Neural crest cell (in vitro differentiated cells): ENCODE results near the gene MAML3. TPM values are rescaled to one million over a fixed set of nuclear protein-coding genes. Genes with fewer than 3 reads are reported as not detected.

ENCODE experiments used
- DNase-seq: peaks from one replicate; pipeline ENCODE4 v3.0.0; 2021; ENCODE audit warnings: low read depth, mixed read lengths, low spot score
- H3K27ac Mint-ChIP-seq: one replicate; pipeline ENCODE4 v1.8.0; 2021; ENCODE audit warnings: mild to moderate bottlenecking, mixed read lengths; ENCODE audit not compliant: unreplicated experiment
- H3K27me3 Mint-ChIP-seq: 2 replicates; pipeline ENCODE4 v1.8.0; 2021; ENCODE audit warnings: low read depth, mild to moderate bottlenecking, mixed read lengths
- H3K36me3 Mint-ChIP-seq: 2 replicates; pipeline ENCODE4 v1.8.0; 2021; ENCODE audit warnings: low read depth, mild to moderate bottlenecking, mixed read lengths
- H3K4me1 Mint-ChIP-seq: 2 replicates; pipeline ENCODE4 v1.8.0; 2021; ENCODE audit warnings: mixed read lengths
- H3K4me3 Mint-ChIP-seq: one replicate; pipeline ENCODE4 v1.8.0; 2021; ENCODE audit warnings: mild to moderate bottlenecking, mixed read lengths
- H3K9me3 Mint-ChIP-seq: 2 replicates; pipeline ENCODE4 v1.8.0; 2021; ENCODE audit warnings: mixed read lengths
- total RNA-seq: library from RNA; stranded (reverse); gene quantifications from 2 replicates; pipeline ENCODE4 v1.2.1, GENCODE V29; 2021
- TF ChIP-seq, protein P1 (sequence below): fragments of 200-600 bp; sonication (generic); conservative IDR thresholded peaks from 2 replicates; pipeline ENCODE4 v1.5.0; 2021; ENCODE audit warnings: antibody characterized with exemption, mild to moderate bottlenecking

The MAML3 gene
- total RNA-seq, 1 donor from 2014 or later = 21.8 TPM

DNA sequence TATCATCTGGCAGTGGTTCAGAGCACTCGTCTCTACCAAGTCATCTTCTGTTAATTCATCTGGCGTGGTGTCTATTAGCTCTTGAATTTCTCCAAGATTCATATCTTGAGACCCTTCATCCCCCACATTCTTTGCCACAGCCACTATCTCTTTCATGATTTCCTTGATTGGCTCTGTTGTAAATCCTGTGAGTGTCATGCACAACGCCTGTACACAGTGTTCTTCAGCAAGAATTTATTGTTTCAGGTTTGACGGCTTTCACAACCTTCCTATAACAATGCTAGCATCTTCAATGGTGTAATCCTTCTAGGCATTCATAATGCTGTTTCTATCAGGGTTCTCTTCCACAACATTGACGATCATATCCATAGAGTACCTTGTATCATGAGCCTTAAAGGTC lies 457.5 kb downstream of the MAML3 start:
- Mint-ChIP-seq H3K4me1 (peaks cover 9% of the 10 kb centered on the region), H3K36me3 (peaks cover 7% of the 10 kb centered on the region), H3K9me3 (peaks cover 3% of the 10 kb centered on the region), H3K27ac (no peak overlapping the region), H3K27me3 (no peaks in the 10 kb centered on the region), H3K4me3 (no peak overlapping the region)
- TF ChIP-seq, protein P1, sequence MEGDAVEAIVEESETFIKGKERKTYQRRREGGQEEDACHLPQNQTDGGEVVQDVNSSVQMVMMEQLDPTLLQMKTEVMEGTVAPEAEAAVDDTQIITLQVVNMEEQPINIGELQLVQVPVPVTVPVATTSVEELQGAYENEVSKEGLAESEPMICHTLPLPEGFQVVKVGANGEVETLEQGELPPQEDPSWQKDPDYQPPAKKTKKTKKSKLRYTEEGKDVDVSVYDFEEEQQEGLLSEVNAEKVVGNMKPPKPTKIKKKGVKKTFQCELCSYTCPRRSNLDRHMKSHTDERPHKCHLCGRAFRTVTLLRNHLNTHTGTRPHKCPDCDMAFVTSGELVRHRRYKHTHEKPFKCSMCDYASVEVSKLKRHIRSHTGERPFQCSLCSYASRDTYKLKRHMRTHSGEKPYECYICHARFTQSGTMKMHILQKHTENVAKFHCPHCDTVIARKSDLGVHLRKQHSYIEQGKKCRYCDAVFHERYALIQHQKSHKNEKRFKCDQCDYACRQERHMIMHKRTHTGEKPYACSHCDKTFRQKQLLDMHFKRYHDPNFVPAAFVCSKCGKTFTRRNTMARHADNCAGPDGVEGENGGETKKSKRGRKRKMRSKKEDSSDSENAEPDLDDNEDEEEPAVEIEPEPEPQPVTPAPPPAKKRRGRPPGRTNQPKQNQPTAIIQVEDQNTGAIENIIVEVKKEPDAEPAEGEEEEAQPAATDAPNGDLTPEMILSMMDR = no peak
- no peak for DNase-seq

DNA sequence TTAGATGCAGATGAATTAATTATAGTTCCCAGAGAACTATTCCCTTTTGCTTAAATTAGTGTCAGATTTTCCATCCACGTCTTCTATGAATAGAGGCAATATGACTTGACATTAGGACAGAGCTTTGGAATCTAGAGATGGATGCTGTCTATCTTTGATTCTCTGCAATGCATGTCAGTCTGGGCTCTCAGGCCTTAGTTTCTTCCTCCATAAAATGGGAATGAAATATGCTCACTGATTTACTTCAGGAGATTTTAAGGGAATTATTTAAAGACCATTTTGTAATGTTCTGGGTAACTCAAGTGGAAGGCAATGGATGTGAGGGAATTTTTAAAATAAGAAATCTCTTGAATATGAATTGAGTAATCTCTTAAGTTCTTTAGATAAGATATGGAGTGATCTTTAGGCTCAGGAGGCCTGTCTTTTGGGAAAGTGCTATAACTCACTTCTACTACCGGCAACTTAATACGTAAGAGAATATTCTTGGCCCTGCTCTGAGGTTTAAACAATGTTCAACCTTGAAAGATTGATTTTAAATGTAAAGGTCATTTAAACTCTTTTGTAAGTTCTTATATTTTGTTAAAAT lies 459.4 kb downstream of the MAML3 start:
- TF ChIP-seq, protein P1 = no peak
- Mint-ChIP-seq H3K27me3 (no peaks in the 10 kb centered on the region), H3K36me3 (peaks cover 7% of the 10 kb centered on the region), H3K4me1 (peaks cover 5% of the 10 kb centered on the region), H3K9me3 (peaks cover 3% of the 10 kb centered on the region), H3K27ac (no peak overlapping the region), H3K4me3 (no peak overlapping the region)
- no peak for DNase-seq

DNA sequence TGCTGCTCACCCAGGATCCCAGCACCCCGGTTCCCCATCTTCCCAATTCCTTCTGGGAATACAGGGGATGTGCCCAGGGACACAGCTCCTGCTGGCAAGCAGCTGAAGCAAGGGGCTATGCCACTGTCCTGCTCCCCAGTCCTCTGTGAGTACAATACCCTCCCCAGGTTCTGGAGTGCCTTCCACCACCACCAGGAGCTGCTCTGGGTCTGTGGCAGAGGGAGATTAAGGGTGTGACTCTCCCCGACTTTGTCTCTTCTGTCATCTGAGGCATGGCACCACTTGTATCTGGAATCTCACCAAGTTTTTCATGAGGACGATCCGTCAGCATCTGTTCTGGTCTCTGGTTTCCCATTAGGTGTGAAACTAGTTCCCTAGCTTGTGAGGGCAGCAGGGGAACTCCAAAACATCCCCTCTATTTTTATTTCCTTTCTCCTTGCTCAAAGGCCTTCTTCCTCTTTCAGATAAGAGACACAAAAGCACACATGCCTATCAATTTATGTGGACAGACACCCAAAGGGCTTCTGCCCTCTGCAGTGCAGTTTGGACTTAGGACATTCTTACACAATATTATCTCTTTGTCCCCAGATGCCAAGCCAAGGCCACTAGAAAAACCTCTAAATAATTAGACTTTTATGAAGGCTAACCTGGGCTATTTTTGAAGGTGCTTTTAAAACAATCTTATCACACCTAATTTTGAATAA lies 461.5 kb downstream of the MAML3 start:
- Mint-ChIP-seq H3K27ac (no peak overlapping the region), H3K4me3 (no peak overlapping the region), H3K27me3 (no peaks in the 10 kb centered on the region), H3K4me1 (peaks cover 11% of the 10 kb centered on the region), H3K9me3 (peaks cover 3% of the 10 kb centered on the region), H3K36me3 (peaks cover 5% of the 10 kb centered on the region)
- TF ChIP-seq, protein P1 = peak; percentile 31
- no peak for DNase-seq

DNA sequence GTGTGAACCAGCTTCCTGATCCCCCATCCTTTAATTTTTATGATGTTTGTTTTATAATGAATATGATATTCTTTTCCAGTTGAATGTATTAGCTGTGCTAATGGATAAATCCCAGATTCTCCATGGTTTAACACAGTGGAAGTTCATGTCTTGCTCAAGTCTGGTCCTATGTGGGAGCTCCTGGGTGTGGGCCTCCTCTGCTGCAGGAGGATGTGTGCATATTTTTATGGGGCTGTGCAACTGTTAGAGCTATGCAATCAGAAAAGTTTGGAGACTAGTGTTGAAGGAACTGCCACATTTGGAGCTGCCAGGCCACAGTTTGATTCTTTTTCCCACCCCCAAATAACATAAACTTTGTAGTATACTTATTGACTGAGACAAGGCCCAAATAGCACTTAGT lies 463.6 kb downstream of the MAML3 start:
- DNase-seq = no peak
- Mint-ChIP-seq H3K27me3 (no peaks in the 10 kb centered on the region), H3K4me3 (no peak overlapping the region), H3K4me1 (peaks cover 11% of the 10 kb centered on the region), H3K9me3 (no peaks in the 10 kb centered on the region), H3K27ac (no peak overlapping the region), H3K36me3 (peaks cover 5% of the 10 kb centered on the region)
- TF ChIP-seq, protein P1 = no peak

DNA sequence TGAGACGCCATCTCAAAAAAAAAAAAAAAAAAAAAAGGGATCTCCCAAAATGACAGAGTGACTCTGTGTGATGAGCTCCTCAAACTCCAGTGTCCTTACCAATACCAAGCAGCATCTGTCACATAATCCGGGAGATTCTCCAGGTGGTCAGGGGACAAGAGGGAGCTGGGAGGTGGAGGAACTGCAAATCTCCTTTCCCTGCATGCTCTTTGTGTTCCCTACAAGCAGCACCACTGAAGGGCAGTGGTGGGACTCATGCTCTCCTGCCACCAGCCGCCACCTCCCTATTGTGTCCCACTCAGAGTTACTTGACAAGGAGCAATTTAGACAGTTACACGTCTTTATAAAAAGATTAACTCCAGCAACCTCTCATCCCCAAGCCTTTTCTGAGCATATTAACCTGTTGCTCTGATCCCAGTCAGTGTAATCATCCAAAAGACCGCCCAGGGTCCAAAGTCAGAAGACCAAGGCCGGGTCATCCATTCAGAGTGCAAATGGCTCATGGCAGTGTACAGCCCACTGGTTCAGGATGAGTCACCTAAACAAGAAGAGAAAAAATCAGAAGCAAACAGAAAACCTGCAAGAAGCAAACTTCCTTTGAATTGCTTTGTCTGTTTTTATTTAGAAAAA lies 464.8 kb downstream of the MAML3 start:
- H3K4me3 Mint-ChIP-seq = no peak overlapping the region
- no peak for DNase-seq
- H3K9me3 Mint-ChIP-seq = peaks cover 3% of the 10 kb centered on the region
- H3K27ac Mint-ChIP-seq = no peak overlapping the region
- peaks cover 11% of the 10 kb centered on the region for H3K4me1 Mint-ChIP-seq
- peaks cover 12% of the 10 kb centered on the region for H3K36me3 Mint-ChIP-seq
- no peaks in the 10 kb centered on the region for H3K27me3 Mint-ChIP-seq
- TF ChIP-seq, protein P1 = no peak
